GM12872 (cell line): ENCODE measurements around the gene BASP1.

Experiments used
- CTCF ChIP-seq: IDR thresholded peaks from 3 replicates; pipeline ENCODE4 v1.5.1; 2011; ENCODE audit warnings: low read depth, mild to moderate bottlenecking, low read length, moderate library complexity; ENCODE audit not compliant: insufficient read depth

Gene BASP1

GRCh38 chr5:17275289-17276158 is 58.1 kb downstream of the BASP1 start:
- TF ChIP-seq CTCF = no peak

GRCh38 chr5:17276445-17276844 is 59.0 kb downstream of the BASP1 start:
- no peak for TF ChIP-seq CTCF

- no peak for TF ChIP-seq CTCF
Measured at GRCh38 chr5:17277907-17278306, 60.5 kb downstream of the BASP1 start.

GRCh38 chr5:17278931-17279330 is 61.5 kb downstream of the BASP1 start:
- no peak for TF ChIP-seq CTCF

- TF ChIP-seq CTCF = no peak
Measured at GRCh38 chr5:17279487-17279886, 62.1 kb downstream of the BASP1 start.

GRCh38 chr5:17282283-17283120 is 65.1 kb downstream of the BASP1 start:
- TF ChIP-seq CTCF = no peak

- no peak for TF ChIP-seq CTCF
Measured at GRCh38 chr5:17283121-17283415, 65.6 kb downstream of the BASP1 start.
